WTC11 (cell line): Measurements from ENCODE around the gene KCTD21.

ENCODE experiments used
- JUN ChIP-seq: sonication (generic); formaldehyde crosslinking; IDR thresholded peaks from 2 replicates; pipeline ENCODE4 v1.8.0; 2023; ENCODE audit warnings: mild to moderate bottlenecking, missing genetic modification reagents
- KAT7 ChIP-seq: sonication (generic); formaldehyde crosslinking; IDR thresholded peaks from 2 replicates; pipeline ENCODE4 v1.8.1; 2023; ENCODE audit warnings: missing genetic modification reagents, mild to moderate bottlenecking, borderline replicate concordance
- RORB ChIP-seq: fragments of 250-450 bp; sonication (Bioruptor Pico); IDR thresholded peaks from 2 replicates; pipeline ENCODE4 v1.9.0; 2021; ENCODE audit warnings: mild to moderate bottlenecking
- SP1 ChIP-seq: sonication (generic); formaldehyde crosslinking; conservative IDR thresholded peaks from 2 replicates; pipeline ENCODE4 v1.8.1; 2022; ENCODE audit warnings: missing genetic modification reagents
- ZNF232 ChIP-seq: sonication (generic); formaldehyde crosslinking; IDR thresholded peaks from 2 replicates; pipeline ENCODE4 v1.8.0; 2022; ENCODE audit warnings: mild to moderate bottlenecking, missing genetic modification reagents
- TF ChIP-seq, protein P1 (sequence below): sonication (generic); formaldehyde crosslinking; IDR thresholded peaks from 2 replicates; pipeline ENCODE4 v1.8.1; 2022; ENCODE audit warnings: mild to moderate bottlenecking, missing genetic modification reagents, moderate library complexity, borderline replicate concordance
- TF ChIP-seq, protein P2 (sequence below): fragments of 200-600 bp; IDR thresholded peaks from 2 replicates; pipeline ENCODE4 v1.8.0; 2022; ENCODE audit warnings: antibody characterized with exemption
- TF ChIP-seq, protein P3 (sequence below): sonication (generic); formaldehyde crosslinking; IDR thresholded peaks from 2 replicates; pipeline ENCODE4 v1.8.0; 2022; ENCODE audit warnings: mild to moderate bottlenecking, missing genetic modification reagents
- TF ChIP-seq, protein P4 (sequence below): sonication (generic); formaldehyde crosslinking; IDR thresholded peaks from 2 replicates; pipeline ENCODE4 v1.8.1; 2023; ENCODE audit warnings: mild to moderate bottlenecking, missing genetic modification reagents, moderate library complexity
- TF ChIP-seq, protein P5 (sequence below): sonication (generic); formaldehyde crosslinking; IDR thresholded peaks from 2 replicates; pipeline ENCODE4 v1.8.0; 2022; ENCODE audit warnings: mild to moderate bottlenecking, missing genetic modification reagents
- TF ChIP-seq, protein P6 (sequence below): fragments of 250-450 bp; sonication (Bioruptor Pico); IDR thresholded peaks from 2 replicates; pipeline ENCODE4 v1.9.0; 2021; ENCODE audit warnings: mild to moderate bottlenecking
- TF ChIP-seq, protein P7 (sequence below): sonication (generic); formaldehyde crosslinking; IDR thresholded peaks from 2 replicates; pipeline ENCODE4 v1.8.1; 2023; ENCODE audit warnings: mild to moderate bottlenecking, moderate library complexity, missing genetic modification reagents

DNA sequence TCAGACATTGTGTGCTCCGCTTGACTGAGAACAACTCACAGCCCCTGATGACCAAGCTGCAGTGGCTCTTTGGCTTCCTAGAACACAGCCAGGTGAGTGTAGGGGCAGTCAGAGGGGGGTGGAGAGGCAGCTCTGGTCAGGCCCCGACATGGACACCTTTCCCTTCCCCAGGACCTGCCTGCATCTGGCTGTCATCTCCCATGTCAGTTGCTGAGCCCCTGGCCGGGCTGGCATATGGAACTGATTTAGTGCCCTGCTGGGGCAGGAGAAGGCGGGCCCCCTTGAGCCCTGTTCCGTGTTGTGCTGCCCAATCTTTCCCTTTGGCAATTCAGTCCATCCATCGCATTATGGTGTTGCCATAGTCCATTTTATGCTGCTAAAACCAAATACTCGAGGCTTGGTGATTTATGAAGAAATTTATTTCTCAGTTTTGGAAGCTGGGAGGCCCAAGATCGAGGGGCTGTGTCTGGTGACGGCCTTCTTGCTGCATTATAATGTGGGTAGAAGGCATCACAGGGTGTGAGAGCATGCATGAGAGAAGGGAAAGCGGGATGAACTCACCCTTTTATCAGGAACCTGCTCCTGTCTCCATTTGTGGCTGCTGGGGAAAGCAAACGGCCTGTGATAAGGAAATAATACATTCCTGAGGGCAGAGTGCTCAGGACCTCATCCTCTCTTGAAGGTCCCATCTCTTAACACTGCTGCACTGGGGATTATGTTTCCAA lies 19.3 kb upstream of the KCTD21 start:
- TF ChIP-seq, protein P1, sequence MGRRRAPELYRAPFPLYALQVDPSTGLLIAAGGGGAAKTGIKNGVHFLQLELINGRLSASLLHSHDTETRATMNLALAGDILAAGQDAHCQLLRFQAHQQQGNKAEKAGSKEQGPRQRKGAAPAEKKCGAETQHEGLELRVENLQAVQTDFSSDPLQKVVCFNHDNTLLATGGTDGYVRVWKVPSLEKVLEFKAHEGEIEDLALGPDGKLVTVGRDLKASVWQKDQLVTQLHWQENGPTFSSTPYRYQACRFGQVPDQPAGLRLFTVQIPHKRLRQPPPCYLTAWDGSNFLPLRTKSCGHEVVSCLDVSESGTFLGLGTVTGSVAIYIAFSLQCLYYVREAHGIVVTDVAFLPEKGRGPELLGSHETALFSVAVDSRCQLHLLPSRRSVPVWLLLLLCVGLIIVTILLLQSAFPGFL, result no peak
- TF ChIP-seq KAT7 (CRISPR knock-in tag), result no peak
- TF ChIP-seq, protein P2, sequence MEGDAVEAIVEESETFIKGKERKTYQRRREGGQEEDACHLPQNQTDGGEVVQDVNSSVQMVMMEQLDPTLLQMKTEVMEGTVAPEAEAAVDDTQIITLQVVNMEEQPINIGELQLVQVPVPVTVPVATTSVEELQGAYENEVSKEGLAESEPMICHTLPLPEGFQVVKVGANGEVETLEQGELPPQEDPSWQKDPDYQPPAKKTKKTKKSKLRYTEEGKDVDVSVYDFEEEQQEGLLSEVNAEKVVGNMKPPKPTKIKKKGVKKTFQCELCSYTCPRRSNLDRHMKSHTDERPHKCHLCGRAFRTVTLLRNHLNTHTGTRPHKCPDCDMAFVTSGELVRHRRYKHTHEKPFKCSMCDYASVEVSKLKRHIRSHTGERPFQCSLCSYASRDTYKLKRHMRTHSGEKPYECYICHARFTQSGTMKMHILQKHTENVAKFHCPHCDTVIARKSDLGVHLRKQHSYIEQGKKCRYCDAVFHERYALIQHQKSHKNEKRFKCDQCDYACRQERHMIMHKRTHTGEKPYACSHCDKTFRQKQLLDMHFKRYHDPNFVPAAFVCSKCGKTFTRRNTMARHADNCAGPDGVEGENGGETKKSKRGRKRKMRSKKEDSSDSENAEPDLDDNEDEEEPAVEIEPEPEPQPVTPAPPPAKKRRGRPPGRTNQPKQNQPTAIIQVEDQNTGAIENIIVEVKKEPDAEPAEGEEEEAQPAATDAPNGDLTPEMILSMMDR, result no peak
- no peak for TF ChIP-seq RORB (CRISPR knock-in tag)
- TF ChIP-seq, protein P3, sequence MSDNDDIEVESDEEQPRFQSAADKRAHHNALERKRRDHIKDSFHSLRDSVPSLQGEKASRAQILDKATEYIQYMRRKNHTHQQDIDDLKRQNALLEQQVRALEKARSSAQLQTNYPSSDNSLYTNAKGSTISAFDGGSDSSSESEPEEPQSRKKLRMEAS, result no peak
- TF ChIP-seq SP1 (CRISPR knock-in tag), result no peak
- TF ChIP-seq, protein P4, sequence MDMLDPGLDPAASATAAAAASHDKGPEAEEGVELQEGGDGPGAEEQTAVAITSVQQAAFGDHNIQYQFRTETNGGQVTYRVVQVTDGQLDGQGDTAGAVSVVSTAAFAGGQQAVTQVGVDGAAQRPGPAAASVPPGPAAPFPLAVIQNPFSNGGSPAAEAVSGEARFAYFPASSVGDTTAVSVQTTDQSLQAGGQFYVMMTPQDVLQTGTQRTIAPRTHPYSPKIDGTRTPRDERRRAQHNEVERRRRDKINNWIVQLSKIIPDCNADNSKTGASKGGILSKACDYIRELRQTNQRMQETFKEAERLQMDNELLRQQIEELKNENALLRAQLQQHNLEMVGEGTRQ (CRISPR knock-in tag), result no peak
- TF ChIP-seq, protein P5, sequence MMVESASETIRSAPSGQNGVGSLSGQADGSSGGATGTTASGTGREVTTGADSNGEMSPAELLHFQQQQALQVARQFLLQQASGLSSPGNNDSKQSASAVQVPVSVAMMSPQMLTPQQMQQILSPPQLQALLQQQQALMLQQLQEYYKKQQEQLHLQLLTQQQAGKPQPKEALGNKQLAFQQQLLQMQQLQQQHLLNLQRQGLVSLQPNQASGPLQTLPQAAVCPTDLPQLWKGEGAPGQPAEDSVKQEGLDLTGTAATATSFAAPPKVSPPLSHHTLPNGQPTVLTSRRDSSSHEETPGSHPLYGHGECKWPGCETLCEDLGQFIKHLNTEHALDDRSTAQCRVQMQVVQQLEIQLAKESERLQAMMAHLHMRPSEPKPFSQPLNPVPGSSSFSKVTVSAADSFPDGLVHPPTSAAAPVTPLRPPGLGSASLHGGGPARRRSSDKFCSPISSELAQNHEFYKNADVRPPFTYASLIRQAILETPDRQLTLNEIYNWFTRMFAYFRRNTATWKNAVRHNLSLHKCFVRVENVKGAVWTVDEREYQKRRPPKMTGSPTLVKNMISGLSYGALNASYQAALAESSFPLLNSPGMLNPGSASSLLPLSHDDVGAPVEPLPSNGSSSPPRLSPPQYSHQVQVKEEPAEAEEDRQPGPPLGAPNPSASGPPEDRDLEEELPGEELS, result no peak
- TF ChIP-seq, protein P6, sequence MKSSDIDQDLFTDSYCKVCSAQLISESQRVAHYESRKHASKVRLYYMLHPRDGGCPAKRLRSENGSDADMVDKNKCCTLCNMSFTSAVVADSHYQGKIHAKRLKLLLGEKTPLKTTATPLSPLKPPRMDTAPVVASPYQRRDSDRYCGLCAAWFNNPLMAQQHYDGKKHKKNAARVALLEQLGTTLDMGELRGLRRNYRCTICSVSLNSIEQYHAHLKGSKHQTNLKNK (CRISPR knock-in tag), result no peak
- TF ChIP-seq JUN (CRISPR knock-in tag), result no peak
- no peak for TF ChIP-seq ZNF232
- TF ChIP-seq, protein P7, sequence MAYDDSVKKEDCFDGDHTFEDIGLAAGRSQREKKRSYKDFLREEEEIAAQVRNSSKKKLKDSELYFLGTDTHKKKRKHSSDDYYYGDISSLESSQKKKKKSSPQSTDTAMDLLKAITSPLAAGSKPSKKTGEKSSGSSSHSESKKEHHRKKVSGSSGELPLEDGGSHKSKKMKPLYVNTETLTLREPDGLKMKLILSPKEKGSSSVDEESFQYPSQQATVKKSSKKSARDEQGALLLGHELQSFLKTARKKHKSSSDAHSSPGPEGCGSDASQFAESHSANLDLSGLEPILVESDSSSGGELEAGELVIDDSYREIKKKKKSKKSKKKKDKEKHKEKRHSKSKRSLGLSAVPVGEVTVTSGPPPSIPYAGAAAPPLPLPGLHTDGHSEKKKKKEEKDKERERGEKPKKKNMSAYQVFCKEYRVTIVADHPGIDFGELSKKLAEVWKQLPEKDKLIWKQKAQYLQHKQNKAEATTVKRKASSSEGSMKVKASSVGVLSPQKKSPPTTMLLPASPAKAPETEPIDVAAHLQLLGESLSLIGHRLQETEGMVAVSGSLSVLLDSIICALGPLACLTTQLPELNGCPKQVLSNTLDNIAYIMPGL (CRISPR knock-in tag), result no peak
